MG63 (cell line): Measurements from ENCODE around the gene DFFB. TPM values are rescaled to one million over a fixed set of nuclear protein-coding genes. Genes with fewer than 3 reads are reported as not detected.

Experiments
- DNase-seq: peaks from one replicate; pipeline ENCODE4 v3.0.0-alpha.2; 2020
- H3K27me3 ChIP-seq: fragments of 250-450 bp; sonication (Bioruptor Pico); 2 replicates; pipeline ENCODE4 v1.5.1; 2020; ENCODE audit warnings: mild to moderate bottlenecking, moderate library complexity
- H3K36me3 ChIP-seq: fragments of 250-450 bp; sonication (Bioruptor Pico); 2 replicates; pipeline ENCODE4 v1.5.1; 2020; ENCODE audit warnings: mild to moderate bottlenecking, moderate library complexity
- H3K4me3 ChIP-seq: fragments of 250-450 bp; sonication (Bioruptor Pico); 2 replicates; pipeline ENCODE4 v1.5.1; 2020; ENCODE audit warnings: mild to moderate bottlenecking, moderate library complexity
- H3K9me3 ChIP-seq: fragments of 250-450 bp; sonication (Bioruptor Pico); 2 replicates; pipeline ENCODE4 v1.5.1; 2020; ENCODE audit warnings: mild to moderate bottlenecking, moderate library complexity
- total RNA-seq: library from RNA; depleted of rRNA; stranded (reverse); fragments of >200 nt; shearing (Covaris generic); gene quantifications from 2 replicates; pipeline ENCODE4 v1.2.3, GENCODE V29; 2014; ENCODE audit warnings: low replicate concordance

DFFB gene
- total RNA-seq, 1 experiment from 2014 or later, result 19.1 TPM

GRCh38 chr1:3852711-3853485, 4.4 kb upstream of the DFFB start:
- no peak for DNase-seq
- H3K36me3 ChIP-seq, result peaks cover 3% of the 10 kb centered on the region
- H3K4me3 ChIP-seq, result no peak overlapping the region
- H3K9me3 ChIP-seq, result no peaks in the 10 kb centered on the region
- H3K27me3 ChIP-seq, result no peaks in the 10 kb centered on the region

GRCh38 chr1:3857791-3858129, 484 bp downstream of the DFFB start:
- H3K36me3 ChIP-seq, result no peaks in the 10 kb centered on the region
- no peaks in the 10 kb centered on the region for H3K27me3 ChIP-seq
- H3K4me3 ChIP-seq, result peak overlapping the region; percentile 78
- DNase-seq, result no peak
- no peaks in the 10 kb centered on the region for H3K9me3 ChIP-seq

- H3K4me3 ChIP-seq, result peak overlapping the region; percentile 78
- H3K27me3 ChIP-seq, result no peaks in the 10 kb centered on the region
- H3K36me3 ChIP-seq, result no peaks in the 10 kb centered on the region
- H3K9me3 ChIP-seq, result no peaks in the 10 kb centered on the region
- DNase-seq, result peak; percentile 27
Measured at GRCh38 chr1:3858231-3858981, 1.1 kb downstream of the DFFB start.

- Histone ChIP-seq H3K36me3 (no peaks in the 10 kb centered on the region), H3K27me3 (no peaks in the 10 kb centered on the region), H3K4me3 (no peak overlapping the region), H3K9me3 (no peaks in the 10 kb centered on the region)
- DNase-seq, result no peak
Measured at GRCh38 chr1:3863231-3863935, 6.1 kb downstream of the DFFB start.

- no peak overlapping the region for H3K4me3 ChIP-seq
- no peak for DNase-seq
- no peaks in the 10 kb centered on the region for H3K27me3 ChIP-seq
- H3K9me3 ChIP-seq, result no peaks in the 10 kb centered on the region
- H3K36me3 ChIP-seq, result peaks cover 3% of the 10 kb centered on the region
Measured at GRCh38 chr1:3864884-3865283, 7.6 kb downstream of the DFFB start.

GRCh38 chr1:3865606-3866160, 8.4 kb downstream of the DFFB start:
- Histone ChIP-seq H3K9me3 (no peaks in the 10 kb centered on the region), H3K36me3 (peaks cover 3% of the 10 kb centered on the region), H3K27me3 (no peaks in the 10 kb centered on the region), H3K4me3 (no peak overlapping the region)
- no peak for DNase-seq

- Histone ChIP-seq H3K9me3 (no peaks in the 10 kb centered on the region), H3K27me3 (no peaks in the 10 kb centered on the region), H3K4me3 (no peak overlapping the region), H3K36me3 (peaks cover 3% of the 10 kb centered on the region)
- no peak for DNase-seq
Measured at GRCh38 chr1:3868464-3869006, 11.3 kb downstream of the DFFB start.

- no peaks in the 10 kb centered on the region for H3K9me3 ChIP-seq
- H3K4me3 ChIP-seq, result no peak overlapping the region
- H3K36me3 ChIP-seq, result peaks cover 3% of the 10 kb centered on the region
- H3K27me3 ChIP-seq, result no peaks in the 10 kb centered on the region
- peak; percentile 23 for DNase-seq
Measured at GRCh38 chr1:3869751-3870301, 12.6 kb downstream of the DFFB start.

- Histone ChIP-seq H3K9me3 (no peaks in the 10 kb centered on the region), H3K4me3 (no peak overlapping the region), H3K27me3 (no peaks in the 10 kb centered on the region), H3K36me3 (peaks cover 3% of the 10 kb centered on the region)
- no peak for DNase-seq
Measured at GRCh38 chr1:3871451-3871805, 14.2 kb downstream of the DFFB start.

- Histone ChIP-seq H3K4me3 (no peak overlapping the region), H3K36me3 (peaks cover 3% of the 10 kb centered on the region), H3K27me3 (no peaks in the 10 kb centered on the region), H3K9me3 (no peaks in the 10 kb centered on the region)
- no peak for DNase-seq
Measured at GRCh38 chr1:3872546-3872945, 15.3 kb downstream of the DFFB start.

GRCh38 chr1:3874736-3875135, 17.5 kb downstream of the DFFB start:
- no peak overlapping the region for H3K4me3 ChIP-seq
- DNase-seq, result no peak
- H3K9me3 ChIP-seq, result no peaks in the 10 kb centered on the region
- no peaks in the 10 kb centered on the region for H3K27me3 ChIP-seq
- peaks cover 5% of the 10 kb centered on the region for H3K36me3 ChIP-seq

GRCh38 chr1:3876716-3877115, 19.4 kb downstream of the DFFB start:
- Histone ChIP-seq H3K9me3 (no peaks in the 10 kb centered on the region), H3K36me3 (peaks cover 5% of the 10 kb centered on the region; the same call in 1 of the 2 replicates), H3K4me3 (no peak overlapping the region), H3K27me3 (no peaks in the 10 kb centered on the region)
- DNase-seq, result no peak

GRCh38 chr1:3879099-3879498, 21.8 kb downstream of the DFFB start:
- Histone ChIP-seq H3K36me3 (peaks cover 5% of the 10 kb centered on the region; the same call in 1 of the 2 replicates), H3K9me3 (no peaks in the 10 kb centered on the region), H3K4me3 (no peak overlapping the region), H3K27me3 (no peaks in the 10 kb centered on the region)
- DNase-seq, result no peak

GRCh38 chr1:3879787-3880428, 22.6 kb downstream of the DFFB start:
- Histone ChIP-seq H3K4me3 (no peak overlapping the region), H3K9me3 (no peaks in the 10 kb centered on the region), H3K27me3 (no peaks in the 10 kb centered on the region), H3K36me3 (peaks cover 5% of the 10 kb centered on the region; the same call in 1 of the 2 replicates)
- DNase-seq, result no peak

GRCh38 chr1:3880429-3881192, 23.3 kb downstream of the DFFB start:
- Histone ChIP-seq H3K9me3 (no peaks in the 10 kb centered on the region), H3K27me3 (no peaks in the 10 kb centered on the region), H3K4me3 (no peak overlapping the region), H3K36me3 (peaks cover 5% of the 10 kb centered on the region; the same call in 1 of the 2 replicates)
- DNase-seq, result no peak

GRCh38 chr1:3881193-3881480, 23.9 kb downstream of the DFFB start:
- Histone ChIP-seq H3K36me3 (peaks cover 5% of the 10 kb centered on the region; the same call in 1 of the 2 replicates), H3K9me3 (no peaks in the 10 kb centered on the region), H3K27me3 (no peaks in the 10 kb centered on the region), H3K4me3 (no peak overlapping the region)
- no peak for DNase-seq
